Measurements from ENCODE around the gene PHRF1.

The PHRF1 gene

DNA sequence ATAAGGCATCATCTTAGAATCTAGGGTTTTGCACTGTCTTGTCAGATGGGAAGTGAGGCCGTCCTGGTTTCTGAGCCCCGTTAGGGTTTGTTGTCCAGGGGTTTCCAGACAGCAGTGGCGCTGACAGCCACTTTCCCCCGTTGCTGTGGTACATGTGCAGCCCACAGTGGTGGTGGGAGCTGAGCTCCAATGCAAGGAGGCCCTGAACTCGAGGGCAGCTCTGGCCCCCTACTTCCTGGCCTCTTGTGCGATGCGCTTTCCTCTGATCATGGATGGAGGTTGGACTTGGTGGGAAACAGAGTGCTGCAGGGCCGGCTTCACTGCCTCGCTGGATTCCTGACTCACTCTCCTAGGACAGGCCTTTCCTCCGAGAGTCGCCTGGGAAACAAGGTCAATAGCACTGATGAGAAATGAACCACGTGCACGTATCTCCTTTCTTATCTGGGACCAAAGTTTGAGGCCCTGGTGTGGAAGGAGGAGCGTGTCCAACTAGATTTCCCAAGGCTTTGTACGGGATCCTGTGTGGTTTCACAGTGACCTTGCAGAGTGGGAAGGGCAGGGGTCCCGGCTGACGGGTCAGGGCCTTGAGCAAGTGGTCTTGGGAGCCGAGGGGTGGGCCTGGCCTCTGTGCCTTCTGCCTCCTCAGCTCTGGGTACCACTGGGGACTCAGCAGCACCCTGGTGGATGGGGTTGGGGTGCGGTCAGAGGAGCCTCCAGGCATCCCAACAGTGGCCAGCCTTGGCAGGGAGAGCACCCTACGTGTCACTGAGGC is 3.7 kb downstream of the PHRF1 start:
- DNase-seq (ENCODE audit: low read depth) = no peak
- no peak overlapping the region for H3K4me3 ChIP-seq (ENCODE audit: control insufficient read depth, low read depth, low read length)
- TF ChIP-seq, protein P1, sequence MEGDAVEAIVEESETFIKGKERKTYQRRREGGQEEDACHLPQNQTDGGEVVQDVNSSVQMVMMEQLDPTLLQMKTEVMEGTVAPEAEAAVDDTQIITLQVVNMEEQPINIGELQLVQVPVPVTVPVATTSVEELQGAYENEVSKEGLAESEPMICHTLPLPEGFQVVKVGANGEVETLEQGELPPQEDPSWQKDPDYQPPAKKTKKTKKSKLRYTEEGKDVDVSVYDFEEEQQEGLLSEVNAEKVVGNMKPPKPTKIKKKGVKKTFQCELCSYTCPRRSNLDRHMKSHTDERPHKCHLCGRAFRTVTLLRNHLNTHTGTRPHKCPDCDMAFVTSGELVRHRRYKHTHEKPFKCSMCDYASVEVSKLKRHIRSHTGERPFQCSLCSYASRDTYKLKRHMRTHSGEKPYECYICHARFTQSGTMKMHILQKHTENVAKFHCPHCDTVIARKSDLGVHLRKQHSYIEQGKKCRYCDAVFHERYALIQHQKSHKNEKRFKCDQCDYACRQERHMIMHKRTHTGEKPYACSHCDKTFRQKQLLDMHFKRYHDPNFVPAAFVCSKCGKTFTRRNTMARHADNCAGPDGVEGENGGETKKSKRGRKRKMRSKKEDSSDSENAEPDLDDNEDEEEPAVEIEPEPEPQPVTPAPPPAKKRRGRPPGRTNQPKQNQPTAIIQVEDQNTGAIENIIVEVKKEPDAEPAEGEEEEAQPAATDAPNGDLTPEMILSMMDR (IDR thresholded peaks at IDR 0.05; ENCODE audit: control insufficient read depth, insufficient read depth, low read depth, low read length, missing control alignments) = no peak

- DNase-seq (ENCODE audit: low read depth) = no peak
- no peak overlapping the region for H3K4me3 ChIP-seq (ENCODE audit: control insufficient read depth, low read depth, low read length)
- TF ChIP-seq, protein P1 (IDR thresholded peaks at IDR 0.05; ENCODE audit: control insufficient read depth, insufficient read depth, low read depth, low read length, missing control alignments) = no peak
Measured at GRCh38 chr11:581342-581741, 5.1 kb downstream of the PHRF1 start.

GRCh38 chr11:581752-582151 is 5.5 kb downstream of the PHRF1 start:
- DNase-seq (ENCODE audit: low read depth) = no peak
- TF ChIP-seq, protein P1 (IDR thresholded peaks at IDR 0.05; ENCODE audit: control insufficient read depth, insufficient read depth, low read depth, low read length, missing control alignments) = no peak
- no peak overlapping the region for H3K4me3 ChIP-seq (ENCODE audit: control insufficient read depth, low read depth, low read length)

GRCh38 chr11:584287-584686 is 8.0 kb downstream of the PHRF1 start:
- no peak overlapping the region for H3K4me3 ChIP-seq (ENCODE audit: control insufficient read depth, low read depth, low read length)
- TF ChIP-seq, protein P1 (IDR thresholded peaks at IDR 0.05; ENCODE audit: control insufficient read depth, insufficient read depth, low read depth, low read length, missing control alignments) = no peak

DNA sequence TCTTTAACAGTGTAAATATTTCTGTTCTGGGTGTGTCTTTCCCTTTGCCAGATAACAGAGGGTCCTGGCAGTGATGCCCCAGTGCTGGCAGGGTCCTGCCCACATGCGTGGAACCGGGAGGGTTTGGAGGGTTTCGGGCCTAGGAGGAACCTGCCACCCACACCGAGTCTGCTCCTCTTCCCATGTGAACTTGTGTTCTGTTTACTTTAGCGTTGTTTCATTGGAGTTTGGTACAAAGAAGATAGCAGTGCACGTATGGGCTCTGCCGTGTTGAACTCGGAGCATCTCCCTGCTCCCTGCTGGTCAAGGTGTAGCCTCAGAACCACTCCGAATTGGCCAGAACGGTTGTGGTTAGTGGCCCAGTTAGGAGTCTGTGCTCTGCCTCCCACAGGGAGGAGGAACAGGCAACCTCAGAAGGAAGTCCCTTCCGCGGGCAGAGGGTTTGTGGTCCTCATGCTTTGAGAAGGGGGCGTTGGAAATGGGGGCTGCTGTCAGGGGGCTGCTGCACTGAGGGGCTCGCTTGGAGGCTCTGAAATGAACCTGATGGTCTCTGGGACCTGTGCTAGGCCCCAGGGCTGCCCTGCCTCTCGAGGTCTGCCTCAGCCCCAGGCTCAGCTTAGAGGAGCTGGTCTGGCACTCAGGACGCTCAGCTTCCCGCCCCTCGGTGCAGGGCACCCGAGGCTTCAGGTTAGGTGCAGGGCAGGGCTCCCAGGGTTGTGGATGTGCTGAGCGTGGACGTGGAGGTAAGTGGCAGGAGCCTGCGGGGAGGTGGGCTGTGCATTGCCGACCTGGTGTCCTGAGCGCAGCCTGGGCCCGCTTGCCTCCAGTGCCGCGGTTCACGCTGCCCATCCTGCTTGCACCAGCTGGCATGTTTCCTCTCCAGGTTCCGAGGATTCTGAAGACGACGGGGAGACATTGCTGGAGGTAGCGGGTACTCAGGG is 10.4 kb downstream of the PHRF1 start:
- TF ChIP-seq, protein P1 (IDR thresholded peaks at IDR 0.05; ENCODE audit: control insufficient read depth, insufficient read depth, low read depth, low read length, missing control alignments) = no peak
- H3K4me3 ChIP-seq (ENCODE audit: control insufficient read depth, low read depth, low read length) = no peak overlapping the region
- no peak for DNase-seq (ENCODE audit: low read depth)

More at GRCh38 chr11:584287-584686, 8.0 kb downstream of the PHRF1 start:
- no peak for DNase-seq (ENCODE audit: low read depth)

DNA sequence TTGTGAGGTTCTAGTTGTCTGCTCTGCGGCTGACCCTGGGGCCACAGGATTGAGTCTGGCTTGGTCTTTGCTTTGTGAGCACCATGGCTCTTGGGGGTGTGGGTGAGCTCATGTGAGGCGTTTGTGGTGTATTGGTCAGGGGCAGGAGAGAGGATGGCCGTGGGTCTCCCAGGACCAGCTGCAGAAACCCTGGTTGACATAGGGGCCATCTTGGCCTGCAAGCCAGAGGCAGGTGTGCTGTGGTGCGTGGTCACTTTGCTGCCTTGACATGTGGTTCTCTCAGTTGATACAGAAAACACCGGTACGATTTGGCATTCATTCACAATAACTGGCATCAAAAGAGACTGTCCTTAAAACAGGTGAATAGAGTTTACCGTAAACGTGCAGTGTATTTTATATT is 11.3 kb downstream of the PHRF1 start:
- DNase-seq (ENCODE audit: low read depth) = no peak
- TF ChIP-seq, protein P1 (IDR thresholded peaks at IDR 0.05; ENCODE audit: control insufficient read depth, insufficient read depth, low read depth, low read length, missing control alignments) = no peak
- no peak overlapping the region for H3K4me3 ChIP-seq (ENCODE audit: control insufficient read depth, low read depth, low read length)
